OCI-LY3 (cell line): ENCODE measurements around the gene SH2D4B.
A peak's percentile ranks its signal among the peaks of the same experiment; 100 is the strongest.

ENCODE experiments used
- CTCF ChIP-seq: fragments of 200-600, 300-600 bp; sonication (generic); IDR thresholded peaks from 2 replicates; pipeline ENCODE4 v1.5.1; 2014; ENCODE audit warnings: antibody characterized with exemption, low read length, low read depth
- EZH2phosphoT487 ChIP-seq: fragments of 200-600 bp; shearing (Covaris generic); IDR thresholded peaks from 2 replicates; pipeline ENCODE4 v1.6.1; 2018; ENCODE audit warnings: antibody characterized with exemption, mixed run types, low read depth

GRCh38 chr10:80530251-80530650 is 7.5 kb upstream of the SH2D4B start:
- TF ChIP-seq EZH2phosphoT487 (no peak), CTCF (peak; percentile 42)
